Breast epithelium (tissue), 3 donors: ENCODE data around the gene IGFBP4.

ENCODE experiments used
- CTCF ChIP-seq, 3 donors: fragments of 450-650 bp; IDR thresholded peaks; one replicate each; pipeline ENCODE4 v1.5.1; 2016 to 2017; ENCODE audit warnings: antibody characterized with exemption in 3 of 3, mild to moderate bottlenecking in 3 of 3, moderate library complexity in 3 of 3
- POLR2A ChIP-seq: fragments of 450-650 bp; IDR thresholded peaks from one replicate; pipeline ENCODE4 v1.6.1; 2016; ENCODE audit warnings: antibody characterized with exemption, mild to moderate bottlenecking, moderate library complexity

- TF ChIP-seq CTCF (IDR thresholded peaks at IDR 0.05): no peak
- TF ChIP-seq POLR2A: no peak
Observed at GRCh38 chr17:40407460-40407859, 35.8 kb upstream of the IGFBP4 start.
